Activated naive CD4-positive, alpha-beta T cell (primary cell): ENCODE measurements around the gene POLR2J.
"Not testable (repeated sequence)": the region's sequence is repeated elsewhere in the genome, so short reads cannot be mapped to it uniquely, and the experiment has no call there.

Experiments
- DNase-seq, 4 experiments: peaks; one replicate each; lab custom pipeline; 2025; lab: John Stamatoyannopoulos, UW

Gene POLR2J

DNA sequence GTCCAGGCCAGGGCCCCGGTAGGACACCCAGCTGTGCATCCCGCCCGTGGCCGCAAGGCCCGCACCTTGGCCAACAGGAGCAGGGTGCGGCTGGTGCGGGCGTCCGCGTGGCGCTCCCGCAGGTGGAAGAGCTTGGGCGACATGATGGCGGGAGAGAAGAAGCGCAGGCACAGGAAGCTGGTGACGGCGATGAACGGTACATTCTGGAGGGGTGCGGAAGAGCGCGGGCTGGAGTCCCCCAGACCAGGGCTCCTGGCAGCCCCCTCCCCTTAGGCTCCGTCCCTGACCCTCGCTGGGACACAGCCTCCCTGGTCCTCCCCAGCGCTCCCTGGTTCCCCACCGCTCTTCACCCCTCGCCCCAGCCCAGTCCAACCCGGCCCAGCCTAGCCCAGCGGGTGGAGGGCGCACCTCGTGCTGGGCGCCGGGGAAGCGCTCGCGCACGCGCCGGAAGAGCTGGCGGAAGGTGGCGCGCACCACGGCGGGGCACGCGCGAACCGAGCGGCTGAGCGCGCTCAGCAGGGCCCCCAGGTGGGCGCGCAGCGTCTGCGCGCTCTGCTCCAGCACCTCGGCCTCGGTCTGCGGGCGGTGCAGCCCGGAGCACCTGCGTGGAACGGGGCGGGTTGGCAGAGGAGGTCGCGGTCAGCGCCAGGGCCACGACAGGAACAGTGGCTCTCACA, 15.9 kb upstream of the POLR2J start:
- not testable (repeated sequence) for DNase-seq

- not testable (repeated sequence) for DNase-seq
Measured at GRCh38 chr7:102494026-102494425, 15.3 kb upstream of the POLR2J start.

DNA sequence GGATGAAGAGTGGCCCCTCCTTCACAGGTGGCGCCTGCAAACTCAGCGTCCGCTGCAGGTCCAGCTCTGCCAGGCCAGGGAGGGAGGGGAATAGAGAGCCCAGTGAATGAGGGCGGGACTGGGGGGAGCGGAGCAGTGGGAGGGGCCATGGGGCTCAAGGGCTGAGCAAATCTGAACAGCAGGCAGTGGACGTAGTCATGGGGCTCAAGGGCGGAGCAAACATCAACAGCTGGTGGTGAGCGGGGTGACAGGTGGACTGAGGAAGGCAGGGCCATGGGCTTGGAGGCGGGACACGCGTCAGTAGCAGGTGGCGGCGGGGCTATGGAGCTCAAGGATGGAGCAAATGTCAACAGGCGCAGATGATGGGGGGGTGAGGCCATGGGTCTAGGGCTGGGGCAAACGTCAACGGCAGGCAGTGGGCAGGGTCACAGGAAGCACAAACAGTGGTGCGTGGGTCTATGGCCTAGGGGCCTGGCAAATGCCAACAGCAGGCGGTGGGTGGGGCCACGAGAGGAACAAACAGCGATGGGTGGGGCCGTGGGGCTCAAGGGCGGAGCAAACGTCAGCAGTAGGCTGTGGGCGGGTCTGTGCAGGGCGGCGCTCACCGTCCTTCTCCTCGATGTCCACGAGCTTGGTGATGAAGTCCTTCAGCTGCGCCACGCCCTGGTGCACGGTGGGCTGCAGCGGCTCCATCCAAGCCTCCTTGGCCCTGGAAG, 14.7 kb upstream of the POLR2J start:
- not testable (repeated sequence) for DNase-seq

DNA sequence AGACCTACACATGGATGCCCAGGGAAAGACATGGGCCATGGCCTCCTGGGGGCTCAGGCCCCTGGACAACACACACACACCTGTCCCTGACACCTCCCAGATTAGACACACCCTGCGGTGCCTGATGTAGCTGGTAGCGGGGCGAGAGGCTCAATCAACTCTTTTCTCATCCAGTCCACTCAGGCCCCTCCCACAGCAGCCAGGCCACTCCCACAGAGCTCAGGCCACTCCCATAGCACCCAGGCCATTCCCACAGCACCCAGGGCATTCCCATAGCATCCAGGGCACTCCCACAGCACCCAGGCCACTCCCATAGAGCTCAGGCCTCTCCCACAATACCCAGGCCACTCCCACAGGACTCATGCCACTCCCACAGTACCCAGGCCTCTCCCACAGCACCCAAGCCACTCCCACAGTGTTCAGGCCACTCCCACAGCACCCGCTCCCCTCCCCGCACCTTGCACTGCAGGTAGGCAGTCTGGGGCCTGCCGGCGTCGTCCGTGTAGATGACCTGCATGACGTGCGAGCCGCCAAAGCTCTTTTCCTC, 11.9 kb upstream of the POLR2J start:
- DNase-seq, result not testable (repeated sequence)

GRCh38 chr7:102484317-102484716, 5.6 kb upstream of the POLR2J start:
- not testable (repeated sequence) for DNase-seq

DNA sequence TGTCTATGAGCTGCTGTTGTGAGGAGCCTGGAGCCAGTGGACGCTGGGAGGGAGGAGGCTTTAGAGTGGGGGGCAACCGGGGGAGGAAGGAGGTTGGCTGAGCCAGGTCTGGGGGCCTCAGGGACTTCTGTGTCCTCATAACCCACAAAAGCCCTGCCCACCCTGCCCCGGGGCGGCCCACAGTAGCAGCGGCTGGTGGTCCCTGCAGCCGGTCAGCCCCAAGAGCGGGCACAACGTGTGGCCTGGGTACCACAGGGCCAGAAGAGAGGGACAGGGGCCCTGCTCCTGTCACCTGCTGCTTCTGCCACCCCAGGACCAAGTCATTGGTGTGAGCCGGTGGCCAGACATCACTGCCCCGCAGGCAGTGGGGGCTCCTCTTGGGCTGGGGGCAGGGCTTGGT, 3.2 kb upstream of the POLR2J start:
- not testable (repeated sequence) for DNase-seq

GRCh38 chr7:102479982-102480637, 1.4 kb upstream of the POLR2J start:
- not testable (repeated sequence) for DNase-seq

GRCh38 chr7:102479209-102479584, 475 bp upstream of the POLR2J start:
- DNase-seq, result not testable (repeated sequence)

DNA sequence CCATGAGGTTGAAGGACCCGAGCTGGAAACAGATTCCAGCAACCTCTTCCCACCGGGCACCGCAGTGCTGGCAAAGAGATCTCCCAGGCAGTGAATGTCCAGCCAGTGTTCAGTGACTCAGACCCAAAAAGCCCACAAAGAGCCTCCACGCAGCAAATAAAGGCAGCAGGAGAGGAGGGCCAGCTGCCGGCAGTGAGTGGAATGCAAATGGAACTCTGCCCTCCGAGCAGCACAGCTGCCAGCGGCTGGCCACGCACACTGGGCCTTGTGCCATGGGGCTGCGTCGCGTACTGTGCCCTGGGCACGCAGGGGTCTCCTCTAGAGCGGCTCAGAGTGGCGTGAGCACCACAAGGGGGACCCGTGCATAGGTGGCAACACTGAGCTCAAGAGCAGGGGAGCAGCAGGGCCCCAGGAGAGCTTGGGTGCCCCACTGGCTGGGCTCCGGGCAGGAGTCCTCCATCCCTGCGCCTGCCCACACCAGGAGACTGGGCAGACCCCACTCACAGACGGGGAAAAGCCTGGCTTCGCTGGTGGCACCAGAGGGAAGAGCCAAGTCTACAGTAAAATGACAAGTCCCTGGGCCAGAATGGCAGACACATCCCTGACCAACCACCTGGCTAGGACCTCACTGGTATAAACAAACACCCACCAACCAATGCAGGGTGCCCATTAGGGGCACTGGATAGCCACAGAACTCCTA, 3.8 kb downstream of the POLR2J start:
- DNase-seq, result not testable (repeated sequence)

DNA sequence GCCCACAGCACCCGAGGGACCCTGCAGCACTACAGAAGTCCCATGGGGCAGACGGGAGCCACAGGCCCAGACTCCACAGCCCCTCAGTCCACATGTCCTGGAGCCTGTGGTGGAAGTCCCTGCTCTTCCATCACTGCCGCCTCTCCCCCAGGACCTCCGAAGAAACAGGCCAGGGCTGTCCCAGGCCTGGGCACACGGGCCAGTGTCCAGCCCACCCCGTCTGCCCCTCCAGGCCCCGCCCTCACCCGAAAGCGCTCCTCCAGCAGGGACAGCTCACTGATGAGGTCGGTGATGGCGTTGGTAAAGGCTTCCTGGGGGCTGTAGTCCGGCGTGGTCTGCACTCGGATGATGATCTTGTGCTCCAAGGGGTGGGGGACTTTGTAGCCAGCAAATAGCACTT, 4.6 kb downstream of the POLR2J start:
- not testable (repeated sequence) for DNase-seq

DNA sequence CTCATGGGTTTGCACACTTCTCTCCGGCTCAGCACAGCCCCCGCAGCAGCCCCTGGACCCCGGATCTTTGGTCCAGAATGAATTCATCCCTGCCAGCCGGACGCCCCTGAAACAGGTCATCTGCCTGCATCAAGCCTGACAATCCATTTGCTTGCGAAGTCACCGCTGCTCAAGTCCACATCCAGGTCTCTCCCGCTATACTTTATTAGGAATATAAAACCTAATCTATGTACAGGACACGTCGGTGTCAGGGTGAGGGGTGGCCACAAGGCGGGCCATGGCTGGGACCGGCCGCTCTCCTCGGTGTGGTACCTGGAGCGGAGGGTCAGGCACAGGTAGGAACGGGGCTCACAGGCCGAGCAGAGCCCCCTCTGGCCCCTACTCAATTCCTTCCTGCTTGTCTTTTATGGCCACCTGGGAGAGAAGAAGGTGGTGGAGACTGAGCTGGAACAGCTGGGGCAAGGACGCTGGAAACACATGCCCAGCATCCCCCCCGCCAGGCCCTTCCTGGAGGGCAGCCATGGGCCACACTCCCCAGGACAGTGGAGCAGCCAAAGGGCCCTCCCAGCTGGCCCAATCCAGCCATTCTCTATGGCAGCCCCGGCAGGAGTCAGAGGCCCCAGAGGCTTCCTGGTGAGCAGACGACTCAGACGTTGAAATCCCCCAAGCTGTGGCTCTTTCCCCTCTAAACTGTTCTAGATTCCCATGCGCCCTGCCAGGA, 5.3 kb downstream of the POLR2J start:
- no peak for DNase-seq

- no peak for DNase-seq
Measured at GRCh38 chr7:102472126-102473041, 6.3 kb downstream of the POLR2J start.

GRCh38 chr7:102471791-102472125, 7.0 kb downstream of the POLR2J start:
- no peak for DNase-seq

DNA sequence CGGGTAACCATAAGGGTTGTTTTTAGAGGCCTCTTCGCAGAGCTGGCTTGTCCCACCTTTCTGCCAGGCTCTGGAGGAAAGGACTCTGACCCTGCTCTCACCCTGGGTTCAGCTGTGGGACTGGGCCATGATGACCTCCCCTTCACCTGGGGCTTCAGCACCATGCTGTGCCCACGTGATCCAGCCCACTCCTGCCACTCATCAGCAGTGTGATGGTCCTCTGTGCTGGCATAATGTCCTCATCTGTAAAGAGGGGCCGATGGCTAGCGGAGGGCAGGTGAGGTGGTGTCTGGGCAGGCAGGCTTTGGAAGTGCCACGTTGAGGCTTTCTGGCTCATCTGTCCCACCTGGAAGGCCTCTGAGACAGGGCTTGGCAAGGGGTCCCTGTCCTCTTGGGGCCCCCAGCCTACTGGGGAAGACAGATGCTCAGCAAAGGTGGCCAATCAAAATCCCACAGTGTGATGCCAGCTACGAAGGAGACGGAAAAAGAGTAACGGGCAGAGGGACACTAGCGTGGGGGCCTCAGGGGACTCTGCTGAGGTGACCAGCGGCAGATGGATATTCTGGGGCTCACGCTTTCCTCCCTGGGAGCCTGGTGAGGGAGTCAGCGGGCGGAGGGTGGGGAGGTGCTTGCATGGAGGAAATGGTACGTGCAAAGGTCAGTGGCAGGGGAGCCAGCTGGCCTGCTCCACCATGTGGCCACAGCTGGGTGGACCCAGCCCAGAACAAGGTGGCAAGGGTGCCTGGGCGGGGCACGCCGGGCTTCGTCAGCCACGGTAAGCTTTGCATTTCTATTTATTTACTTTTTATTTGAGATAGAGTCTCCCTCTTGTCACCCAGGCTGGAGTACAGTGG, 8.5 kb downstream of the POLR2J start:
- no peak for DNase-seq

- no peak for DNase-seq
Measured at GRCh38 chr7:102469351-102469971, 9.3 kb downstream of the POLR2J start.

GRCh38 chr7:102468478-102469350, 10.0 kb downstream of the POLR2J start:
- DNase-seq, result no peak

GRCh38 chr7:102467581-102468477, 10.9 kb downstream of the POLR2J start:
- DNase-seq, result no peak
